ENCODE measurements around the gene SOCS1.

GRCh38 chr16:11264155-11264832 is 8.3 kb upstream of the SOCS1 start:
- TF ChIP-seq RAD21 (conservative IDR thresholded peaks at IDR 0.05), result no peak
- TF ChIP-seq, protein P1, sequence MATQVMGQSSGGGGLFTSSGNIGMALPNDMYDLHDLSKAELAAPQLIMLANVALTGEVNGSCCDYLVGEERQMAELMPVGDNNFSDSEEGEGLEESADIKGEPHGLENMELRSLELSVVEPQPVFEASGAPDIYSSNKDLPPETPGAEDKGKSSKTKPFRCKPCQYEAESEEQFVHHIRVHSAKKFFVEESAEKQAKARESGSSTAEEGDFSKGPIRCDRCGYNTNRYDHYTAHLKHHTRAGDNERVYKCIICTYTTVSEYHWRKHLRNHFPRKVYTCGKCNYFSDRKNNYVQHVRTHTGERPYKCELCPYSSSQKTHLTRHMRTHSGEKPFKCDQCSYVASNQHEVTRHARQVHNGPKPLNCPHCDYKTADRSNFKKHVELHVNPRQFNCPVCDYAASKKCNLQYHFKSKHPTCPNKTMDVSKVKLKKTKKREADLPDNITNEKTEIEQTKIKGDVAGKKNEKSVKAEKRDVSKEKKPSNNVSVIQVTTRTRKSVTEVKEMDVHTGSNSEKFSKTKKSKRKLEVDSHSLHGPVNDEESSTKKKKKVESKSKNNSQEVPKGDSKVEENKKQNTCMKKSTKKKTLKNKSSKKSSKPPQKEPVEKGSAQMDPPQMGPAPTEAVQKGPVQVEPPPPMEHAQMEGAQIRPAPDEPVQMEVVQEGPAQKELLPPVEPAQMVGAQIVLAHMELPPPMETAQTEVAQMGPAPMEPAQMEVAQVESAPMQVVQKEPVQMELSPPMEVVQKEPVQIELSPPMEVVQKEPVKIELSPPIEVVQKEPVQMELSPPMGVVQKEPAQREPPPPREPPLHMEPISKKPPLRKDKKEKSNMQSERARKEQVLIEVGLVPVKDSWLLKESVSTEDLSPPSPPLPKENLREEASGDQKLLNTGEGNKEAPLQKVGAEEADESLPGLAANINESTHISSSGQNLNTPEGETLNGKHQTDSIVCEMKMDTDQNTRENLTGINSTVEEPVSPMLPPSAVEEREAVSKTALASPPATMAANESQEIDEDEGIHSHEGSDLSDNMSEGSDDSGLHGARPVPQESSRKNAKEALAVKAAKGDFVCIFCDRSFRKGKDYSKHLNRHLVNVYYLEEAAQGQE (IDR thresholded peaks at IDR 0.05; ENCODE audit: borderline replicate concordance), result no peak
- TF ChIP-seq, protein P2, sequence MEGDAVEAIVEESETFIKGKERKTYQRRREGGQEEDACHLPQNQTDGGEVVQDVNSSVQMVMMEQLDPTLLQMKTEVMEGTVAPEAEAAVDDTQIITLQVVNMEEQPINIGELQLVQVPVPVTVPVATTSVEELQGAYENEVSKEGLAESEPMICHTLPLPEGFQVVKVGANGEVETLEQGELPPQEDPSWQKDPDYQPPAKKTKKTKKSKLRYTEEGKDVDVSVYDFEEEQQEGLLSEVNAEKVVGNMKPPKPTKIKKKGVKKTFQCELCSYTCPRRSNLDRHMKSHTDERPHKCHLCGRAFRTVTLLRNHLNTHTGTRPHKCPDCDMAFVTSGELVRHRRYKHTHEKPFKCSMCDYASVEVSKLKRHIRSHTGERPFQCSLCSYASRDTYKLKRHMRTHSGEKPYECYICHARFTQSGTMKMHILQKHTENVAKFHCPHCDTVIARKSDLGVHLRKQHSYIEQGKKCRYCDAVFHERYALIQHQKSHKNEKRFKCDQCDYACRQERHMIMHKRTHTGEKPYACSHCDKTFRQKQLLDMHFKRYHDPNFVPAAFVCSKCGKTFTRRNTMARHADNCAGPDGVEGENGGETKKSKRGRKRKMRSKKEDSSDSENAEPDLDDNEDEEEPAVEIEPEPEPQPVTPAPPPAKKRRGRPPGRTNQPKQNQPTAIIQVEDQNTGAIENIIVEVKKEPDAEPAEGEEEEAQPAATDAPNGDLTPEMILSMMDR (IDR thresholded peaks at IDR 0.05; ENCODE audit: poor library complexity, severe bottlenecking), result no peak
